Measurements from ENCODE around the gene TLK2. TPM values are rescaled to one million over a fixed set of nuclear protein-coding genes. Genes with fewer than 3 reads are reported as not detected.
"Not testable (repeated sequence)": the region's sequence is repeated elsewhere in the genome, so short reads cannot be mapped to it uniquely, and the experiment has no call there.

The TLK2 gene
- total RNA-seq, 1 experiment from 2014 or later: 54.7 TPM

GRCh38 chr17:62591333-62591732 lies 112.7 kb downstream of the TLK2 start:
- ChIA-PET POLR2A (ENCODE audit: low non-redundant PET) (no interaction called here), CTCF (no interaction called here)
- Histone ChIP-seq H3K4me3 (ENCODE audit: low read depth, low read length, poor library complexity, severe bottlenecking) (no peak overlapping the region), H3K27me3 (replicated peaks; ENCODE audit: insufficient read depth, low read depth, low read length, poor library complexity) (no peaks in the 10 kb centered on the region), H3K27ac (ENCODE audit: low read depth, low read length, poor library complexity, severe bottlenecking) (no peak overlapping the region), H3K9me3 (ENCODE audit: low read depth, low read length, poor library complexity, severe bottlenecking) (no peaks in the 10 kb centered on the region), H3K36me3 (ENCODE audit: insufficient read depth, low read length, poor library complexity, severe bottlenecking) (peaks cover 13% of the 10 kb centered on the region), H3K4me1 (ENCODE audit: insufficient read depth, low read length, poor library complexity, severe bottlenecking) (no peaks in the 10 kb centered on the region)
- no peak for TF ChIP-seq CTCF (conservative IDR thresholded peaks at IDR 0.05; ENCODE audit: low read depth, low read length)
- no peak for TF ChIP-seq EZH2 (IDR thresholded peaks at IDR 0.05; ENCODE audit: borderline replicate concordance, low read depth, low read length, poor library complexity, severe bottlenecking)
- no TSS peak for BruUV-seq (replicated peaks)
- no peak for DNase-seq (ENCODE audit: low spot score)
- intact Hi-C loops (cut with micrococcal nuclease; ENCODE audit: unreplicated experiment): no loop called here

- CTCF ChIA-PET: interaction anchor here (0.7 kb wide), 1 partner anchor 70 kb away, joined by 3 read pairs; no protein-coding TSS in a partner anchor
Observed at GRCh38 chr17:62591822-62592221, 113.2 kb downstream of the TLK2 start.

GRCh38 chr17:62592341-62593099 lies 113.9 kb downstream of the TLK2 start:
- no peak overlapping the region for H3K4me3 ChIP-seq (ENCODE audit: low read depth, low read length, poor library complexity, severe bottlenecking)
- no peaks in the 10 kb centered on the region for H3K4me1 ChIP-seq (ENCODE audit: insufficient read depth, low read length, poor library complexity, severe bottlenecking)
- no peak overlapping the region for H3K27ac ChIP-seq (ENCODE audit: low read depth, low read length, poor library complexity, severe bottlenecking)
- H3K36me3 ChIP-seq (ENCODE audit: insufficient read depth, low read length, poor library complexity, severe bottlenecking): peaks cover 25% of the 10 kb centered on the region
- ChIA-PET CTCF (interaction anchor here (0.6 to 1.0 kb wide), 3 partner anchors 40 to 71 kb away, joined by 3 to 5 read pairs (median 4); no protein-coding TSS in a partner anchor), POLR2A (ENCODE audit: low non-redundant PET) (no interaction called here)
- intact Hi-C loops (cut with micrococcal nuclease; ENCODE audit: unreplicated experiment): no loop called here
- DNase-seq (ENCODE audit: low spot score): peak; percentile 42
- TF ChIP-seq EZH2 (IDR thresholded peaks at IDR 0.05; ENCODE audit: borderline replicate concordance, low read depth, low read length, poor library complexity, severe bottlenecking): no peak
- TF ChIP-seq CTCF (conservative IDR thresholded peaks at IDR 0.05; ENCODE audit: low read depth, low read length): no peak
- H3K27me3 ChIP-seq (replicated peaks; ENCODE audit: insufficient read depth, low read depth, low read length, poor library complexity): no peaks in the 10 kb centered on the region
- no TSS peak for BruUV-seq (replicated peaks)
- H3K9me3 ChIP-seq (ENCODE audit: low read depth, low read length, poor library complexity, severe bottlenecking): no peaks in the 10 kb centered on the region

More at GRCh38 chr17:62591822-62592221, 113.2 kb downstream of the TLK2 start:
- POLR2A ChIA-PET (ENCODE audit: low non-redundant PET); H3K27ac ChIP-seq (ENCODE audit: low read depth, low read length, poor library complexity, severe bottlenecking); intact Hi-C loops (cut with micrococcal nuclease; ENCODE audit: unreplicated experiment); H3K4me1 ChIP-seq (ENCODE audit: insufficient read depth, low read length, poor library complexity, severe bottlenecking); H3K27me3 ChIP-seq (replicated peaks; ENCODE audit: insufficient read depth, low read depth, low read length, poor library complexity); H3K4me3 ChIP-seq (ENCODE audit: low read depth, low read length, poor library complexity, severe bottlenecking); DNase-seq (ENCODE audit: low spot score); BruUV-seq (replicated peaks); H3K9me3 ChIP-seq (ENCODE audit: low read depth, low read length, poor library complexity, severe bottlenecking): not testable (repeated sequence)
- peaks cover 18% of the 10 kb centered on the region for H3K36me3 ChIP-seq (ENCODE audit: insufficient read depth, low read length, poor library complexity, severe bottlenecking)

GRCh38 chr17:62595484-62595883 lies 116.9 kb downstream of the TLK2 start:
- Histone ChIP-seq H3K4me1 (ENCODE audit: insufficient read depth, low read length, poor library complexity, severe bottlenecking) (no peaks in the 10 kb centered on the region), H3K27me3 (replicated peaks; ENCODE audit: insufficient read depth, low read depth, low read length, poor library complexity) (no peaks in the 10 kb centered on the region), H3K4me3 (ENCODE audit: low read depth, low read length, poor library complexity, severe bottlenecking) (no peak overlapping the region), H3K9me3 (ENCODE audit: low read depth, low read length, poor library complexity, severe bottlenecking) (no peaks in the 10 kb centered on the region), H3K27ac (ENCODE audit: low read depth, low read length, poor library complexity, severe bottlenecking) (no peak overlapping the region), H3K36me3 (ENCODE audit: insufficient read depth, low read length, poor library complexity, severe bottlenecking) (peaks cover 29% of the 10 kb centered on the region)
- intact Hi-C loops (cut with micrococcal nuclease; ENCODE audit: unreplicated experiment): no loop called here
- ChIA-PET POLR2A (ENCODE audit: low non-redundant PET) (no interaction called here), CTCF (no interaction called here)
- TF ChIP-seq EZH2 (IDR thresholded peaks at IDR 0.05; ENCODE audit: borderline replicate concordance, low read depth, low read length, poor library complexity, severe bottlenecking) (no peak), CTCF (conservative IDR thresholded peaks at IDR 0.05; ENCODE audit: low read depth, low read length) (no peak)
- no peak for DNase-seq (ENCODE audit: low spot score)
- no TSS peak for BruUV-seq (replicated peaks)

All from A673 (cell line).